ENCODE results near the gene C3orf18.
A peak's percentile ranks its signal among the peaks of the same experiment; 100 is the strongest.

- no peak for TF ChIP-seq TEAD4 (IDR thresholded peaks at IDR 0.05; ENCODE audit: low read length)
- no peak for TF ChIP-seq TEAD4 (CRISPR knock-in tag; IDR thresholded peaks at IDR 0.05; ENCODE audit: borderline replicate concordance)
- no peak for TF ChIP-seq KLF16 (IDR thresholded peaks at IDR 0.05)
- TF ChIP-seq CTCF (IDR thresholded peaks at IDR 0.05 in 2 of 3, conservative IDR thresholded peaks at IDR 0.05 in 1 of 3; ENCODE audit: insufficient read depth in 2 of 3, low read depth in 1 of 3, low read length in 3 of 3) = peak; percentile 86 to 90 (median 87)
- TF ChIP-seq BHLHE40 (IDR thresholded peaks at IDR 0.05; ENCODE audit: low read length) = no peak
- no peak for TF ChIP-seq HMGXB4 (CRISPR knock-in tag; IDR thresholded peaks at IDR 0.05)
- TF ChIP-seq JUN (IDR thresholded peaks at IDR 0.05; ENCODE audit: borderline replicate concordance, low read depth, low read length) = no peak
- TF ChIP-seq JUN (CRISPR knock-in tag; IDR thresholded peaks at IDR 0.05; ENCODE audit: borderline replicate concordance) = no peak
Observed at GRCh38 chr3:50519471-50520089, 48.0 kb downstream of the C3orf18 start.
